Aorta (tissue), 5 donors: ENCODE data around the gene SNPH. TPM values are rescaled to one million over a fixed set of nuclear protein-coding genes. Genes with fewer than 3 reads are reported as not detected.
"Not testable (repeated sequence)": the region's sequence is repeated elsewhere in the genome, so short reads cannot be mapped to it uniquely, and the experiment has no call there.

Source experiments
- ATAC-seq: fragments of 200-7000 bp; cut with Tn5 transposase; one replicate; pipeline ENCODE4 v1.9.1; 2022; ENCODE audit warnings: moderate library complexity; ENCODE audit not compliant: low FRiP score
- DNase-seq, 2 donors: peaks; one replicate each; pipeline ENCODE4 v3.0.0-alpha.2; 2020
- H3K27ac ChIP-seq, 2 donors: one replicate each; pipeline ENCODE4 v1.5.1; 2013; ENCODE audit warnings: low read length in 2 of 2, mild to moderate bottlenecking in 2 of 2, moderate library complexity in 2 of 2, control low read depth in 1 of 2, inconsistent platforms in 1 of 2, low read depth in 1 of 2
- H3K27me3 ChIP-seq, 2 donors: one replicate each; pipeline ENCODE4 v1.6.1; 2013; ENCODE audit warnings: control low read depth in 1 of 2, low read length in 1 of 2, mild to moderate bottlenecking in 1 of 2, moderate library complexity in 1 of 2; ENCODE audit not compliant: insufficient read depth in 2 of 2, control insufficient read depth in 1 of 2
- H3K36me3 ChIP-seq, 2 donors: one replicate each; pipeline ENCODE4 v1.6.1; 2013; ENCODE audit warnings: control low read depth in 1 of 2, low read length in 1 of 2, mild to moderate bottlenecking in 1 of 2; ENCODE audit not compliant: insufficient read depth in 2 of 2, control insufficient read depth in 1 of 2
- H3K4me1 ChIP-seq, 2 donors: one replicate each; pipeline ENCODE4 v1.6.1; 2013; ENCODE audit warnings: low read length in 2 of 2, control low read depth in 1 of 2, mild to moderate bottlenecking in 1 of 2, moderate library complexity in 1 of 2; ENCODE audit not compliant: insufficient read depth in 2 of 2, control insufficient read depth in 1 of 2
- H3K4me3 ChIP-seq, 2 donors: one replicate each; pipeline ENCODE4 v1.5.1; 2013; ENCODE audit warnings: low read length in 2 of 2, control low read depth in 1 of 2, mild to moderate bottlenecking in 1 of 2
- H3K9me3 ChIP-seq: one replicate; pipeline ENCODE4 v1.6.1; 2013; ENCODE audit warnings: mild to moderate bottlenecking, low read length; ENCODE audit not compliant: control insufficient read depth
- whole genome bisulfite sequencing, 2 donors: extraction: QIAGEN DNeasy Blood & Tissue Kit; methylation state at CpG; one replicate each; pipeline ENCODE4 v1.1.7; 2013; 5-methylcytosine and 5-hydroxymethylcytosine counted together
- intact Hi-C, 2 donors: fragments of 100-400 bp; cut with DNase I; formaldehyde crosslinking; loops; one replicate each; pipeline versions ENCODE4 v1.14.2 to v1.15.0; 2022
- polyA plus RNA-seq, 2 donors: library from polyadenylated mRNA; stranded (reverse); fragments of 200-250 nt; gene quantifications; one replicate each; pipeline ENCODE4 v1.2.3, GENCODE V29; 2013
- total RNA-seq, 2 donors: library from RNA; stranded (reverse); fragmentation: NEBNext Ultra II Directional; extraction: Animal tissue kit (Norgen Biotek cat#: 25700); gene quantifications; one replicate each; pipeline ENCODE4 v1.2.1, GENCODE V29; 2021
- donor health status: healthy with polysubstance abuse.
- donor health status: Bipolar disorder and iron deficiency.
- donor health status: DM: no; HTN: no; CAD: no.
- donor health status: DM: no; HTN: no; CAD: no.
- donor health status: DM: yes; HTN: yes; CAD: no.

SNPH gene
- total and polyA plus RNA-seq, 4 donors = 1.3 to 6.8 (median 5.5) TPM

- no peaks in the 10 kb centered on the region for H3K4me1 ChIP-seq
- H3K27ac ChIP-seq = no peak overlapping the region
- intact Hi-C loops = no loop called here
- H3K36me3 ChIP-seq = no peaks in the 10 kb centered on the region
- DNase-seq (no peak), ATAC-seq (no peak)
- H3K9me3 ChIP-seq = no peaks in the 10 kb centered on the region
- WGBS, 2 donors = 70 to 78% methylated on average over 4 of the region's 4 CpGs
- H3K4me3 ChIP-seq = no peak overlapping the region
- H3K27me3 ChIP-seq = no peaks in the 10 kb centered on the region
These were observed 72.7 kb downstream of the SNPH start for GRCh38 chr20:1338801-1339200.

DNA sequence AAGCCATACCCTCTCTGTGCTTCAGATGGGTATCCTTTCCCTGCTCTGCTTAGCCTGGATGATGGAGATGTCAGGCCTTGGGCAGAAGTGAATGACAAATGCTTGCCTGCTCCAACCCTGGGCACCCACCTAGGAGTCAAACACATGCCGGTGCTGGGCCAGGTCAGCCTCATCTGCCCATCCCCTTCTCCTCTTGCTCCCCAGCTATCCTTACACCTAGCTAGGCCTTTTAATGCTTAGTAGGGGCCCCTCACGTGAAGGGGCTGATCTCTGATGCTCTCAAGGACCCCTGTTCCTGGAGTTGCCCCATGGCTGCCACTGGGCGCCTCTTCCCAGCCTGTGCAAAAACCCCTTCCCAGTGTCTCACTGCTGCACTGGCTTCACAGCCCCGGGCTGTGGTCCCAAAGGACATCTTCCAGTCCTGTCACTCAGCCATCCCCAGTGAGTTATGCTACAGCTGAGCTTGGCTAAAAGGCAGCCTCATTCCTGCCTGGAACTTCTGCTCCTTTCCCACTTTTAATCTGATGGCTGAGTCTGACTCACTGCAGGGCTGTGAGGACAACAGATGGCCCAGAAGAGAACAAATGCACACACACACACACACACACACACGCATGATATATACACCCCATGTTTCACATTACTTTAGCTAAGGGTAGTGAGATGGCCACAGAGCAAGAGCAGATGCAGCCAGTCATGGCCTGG lies 75.6 kb downstream of the SNPH start:
- Histone ChIP-seq H3K36me3 (no peaks in the 10 kb centered on the region), H3K27me3 (no peaks in the 10 kb centered on the region), H3K4me1 (no peaks in the 10 kb centered on the region), H3K9me3 (no peaks in the 10 kb centered on the region), H3K27ac (no peak overlapping the region), H3K4me3 (no peak overlapping the region)
- intact Hi-C loops = no loop called here
- ATAC-seq (no peak), DNase-seq (no peak)
- 60 to 66% methylated on average over 5 of the region's 5 CpGs for WGBS, 2 donors

GRCh38 chr20:1343446-1344124 lies 77.5 kb downstream of the SNPH start:
- intact Hi-C loops, ATAC-seq, H3K4me1 ChIP-seq, H3K9me3 ChIP-seq, H3K27me3 ChIP-seq, H3K4me3 ChIP-seq, H3K27ac ChIP-seq, H3K36me3 ChIP-seq, DNase-seq: not testable (repeated sequence)
- 87 to 88% methylated on average over 8 of the region's 8 CpGs for WGBS, 2 donors

DNA sequence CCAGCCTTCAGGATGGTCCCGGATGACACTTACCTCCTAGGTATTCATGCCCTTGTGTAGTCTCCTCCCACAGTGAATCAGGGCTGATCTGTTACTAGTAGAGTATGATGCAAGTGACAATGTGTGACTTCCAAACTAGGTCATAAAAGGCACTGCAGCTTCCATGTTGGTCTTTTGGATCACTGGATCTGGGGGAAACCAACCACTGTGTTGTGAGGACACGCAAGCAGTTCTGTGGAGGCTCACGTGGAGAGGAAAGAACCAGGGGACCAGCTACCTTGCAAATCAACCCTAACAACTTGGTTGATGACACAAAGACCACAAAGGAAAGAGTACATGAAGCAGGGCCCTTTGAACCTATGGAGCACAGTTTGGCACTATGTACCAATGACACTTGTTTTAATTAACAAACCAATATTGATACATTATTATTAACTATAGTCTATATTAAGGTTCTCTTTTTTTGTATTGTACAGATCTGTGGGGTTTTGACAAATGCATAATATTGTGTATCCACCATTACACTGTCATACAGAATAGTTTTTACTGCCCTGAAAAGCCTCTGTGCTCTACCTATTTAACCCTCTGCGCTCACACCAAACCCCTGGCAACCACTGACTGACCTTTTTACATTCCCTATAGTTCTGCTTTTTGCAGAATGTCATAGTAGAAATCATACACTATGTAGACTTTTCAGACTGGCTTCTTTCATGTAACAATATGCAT lies 79.1 kb downstream of the SNPH start:
- no peak for ATAC-seq
- Histone ChIP-seq H3K4me3 (no peak overlapping the region), H3K27ac (no peak overlapping the region), H3K4me1 (no peaks in the 10 kb centered on the region), H3K27me3 (no peaks in the 10 kb centered on the region), H3K9me3 (no peaks in the 10 kb centered on the region), H3K36me3 (no peaks in the 10 kb centered on the region)
- intact Hi-C loops = no loop called here
- no peak for DNase-seq
- 88 to 96% methylated on average over 4 of the region's 4 CpGs for WGBS, 2 donors

GRCh38 chr20:1345756-1346093 lies 79.6 kb downstream of the SNPH start:
- Histone ChIP-seq H3K27me3 (no peaks in the 10 kb centered on the region), H3K27ac (no peak overlapping the region), H3K9me3 (no peaks in the 10 kb centered on the region), H3K4me3 (no peak overlapping the region), H3K4me1 (no peaks in the 10 kb centered on the region), H3K36me3 (no peaks in the 10 kb centered on the region)
- 84 to 86% methylated on average over 1 of the region's 1 CpG for WGBS, 2 donors
- intact Hi-C loops = no loop called here
- DNase-seq (no peak), ATAC-seq (no peak)

GRCh38 chr20:1346315-1346969 lies 80.3 kb downstream of the SNPH start:
- Histone ChIP-seq H3K27ac (no peak overlapping the region), H3K27me3 (no peaks in the 10 kb centered on the region), H3K9me3 (no peaks in the 10 kb centered on the region), H3K4me1 (no peaks in the 10 kb centered on the region), H3K36me3 (no peaks in the 10 kb centered on the region), H3K4me3 (no peak overlapping the region)
- 90 to 96% methylated on average over 2 of the region's 2 CpGs for WGBS, 2 donors
- intact Hi-C loops = no loop called here
- DNase-seq = no peak
- ATAC-seq = no peak

DNA sequence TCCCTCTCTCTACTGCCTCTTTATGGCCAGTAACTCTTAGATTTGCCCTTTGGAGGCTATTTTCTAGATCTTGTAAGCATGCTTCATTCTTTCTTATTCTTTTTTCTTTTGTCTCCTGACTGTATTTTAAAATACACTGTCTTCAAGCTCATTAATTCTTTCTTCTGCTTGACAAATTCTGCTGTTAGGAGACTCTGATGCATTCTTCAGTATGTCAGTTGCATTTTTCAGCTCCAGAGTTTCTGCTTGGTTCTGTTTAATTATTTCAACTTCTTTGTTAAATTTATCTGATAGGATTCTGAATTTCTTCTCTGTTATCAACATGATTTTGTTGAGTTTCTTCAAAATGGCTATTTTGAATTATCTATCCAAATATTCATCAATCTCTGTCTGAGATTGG lies 87.9 kb downstream of the SNPH start:
- Histone ChIP-seq H3K4me1 (no peaks in the 10 kb centered on the region), H3K9me3 (peaks cover 1% of the 10 kb centered on the region), H3K27ac (no peak overlapping the region), H3K36me3 (no peaks in the 10 kb centered on the region), H3K4me3 (no peak overlapping the region), H3K27me3 (no peaks in the 10 kb centered on the region)
- ATAC-seq = no peak
- DNase-seq = no peak
- intact Hi-C loops = no loop called here

- Histone ChIP-seq H3K4me1 (no peaks in the 10 kb centered on the region), H3K27ac (no peak overlapping the region), H3K27me3 (no peaks in the 10 kb centered on the region), H3K36me3 (no peaks in the 10 kb centered on the region), H3K9me3 (peaks cover 1% of the 10 kb centered on the region), H3K4me3 (no peak overlapping the region)
- ATAC-seq = no peak
- intact Hi-C loops = no loop called here
- no peak for DNase-seq
- 93 to 95% methylated on average over 9 of the region's 9 CpGs for WGBS, 2 donors
These were observed 92.0 kb downstream of the SNPH start for GRCh38 chr20:1357921-1358671.
